ENCODE results near the gene SRCAP.

Gene SRCAP

GRCh38 chr16:30777591-30778297, 78.8 kb downstream of the SRCAP start:
- FAIRE-seq: no peak

- FAIRE-seq: no peak
Measured at GRCh38 chr16:30778549-30779244, 79.7 kb downstream of the SRCAP start.

GRCh38 chr16:30779596-30779995, 80.6 kb downstream of the SRCAP start:
- no peak for FAIRE-seq

GRCh38 chr16:30780021-30780420, 81.0 kb downstream of the SRCAP start:
- no peak for FAIRE-seq

- FAIRE-seq: no peak
Measured at GRCh38 chr16:30780549-30780948, 81.6 kb downstream of the SRCAP start.

- no peak for FAIRE-seq
Measured at GRCh38 chr16:30782486-30783279, 83.7 kb downstream of the SRCAP start.

GRCh38 chr16:30783280-30784109, 84.5 kb downstream of the SRCAP start:
- no peak for FAIRE-seq

GRCh38 chr16:30784215-30784614, 85.2 kb downstream of the SRCAP start:
- FAIRE-seq: no peak

GRCh38 chr16:30785126-30786106, 86.4 kb downstream of the SRCAP start:
- FAIRE-seq: no peak

- no peak for FAIRE-seq
Measured at GRCh38 chr16:30786115-30786935, 87.4 kb downstream of the SRCAP start.

GRCh38 chr16:30786936-30787612, 88.1 kb downstream of the SRCAP start, which contains the start of gene ZNF629:
ZNF629 (minus strand) TSS chr16:30787205; CDS start chr16:30784482, 2,723 bp downstream.
- FAIRE-seq: no peak

- no peak for FAIRE-seq
Measured at GRCh38 chr16:30787613-30788378, 88.8 kb downstream of the SRCAP start.
